OCI-LY1 (cell line): Measurements from ENCODE around the gene DCDC1.

Experiments
- H2AFZ ChIP-seq: fragments of 200-600 bp; sonication (generic), shearing (Covaris generic); 2 replicates; pipeline ENCODE4 v1.6.0; 2014; ENCODE audit warnings: antibody characterized with exemption, mild to moderate bottlenecking, low read length
- H3F3A ChIP-seq: fragments of 200-600 bp; sonication (generic), shearing (Covaris generic); 2 replicates; pipeline ENCODE4 v1.6.0; 2014; ENCODE audit warnings: mild to moderate bottlenecking, antibody characterized with exemption, low read length, moderate library complexity; ENCODE audit not compliant: insufficient read depth
- H3K27ac ChIP-seq: fragments of 200-600 bp; sonication (generic); 2 replicates; pipeline ENCODE4 v1.5.1; 2014; ENCODE audit warnings: low read length, mixed run types, mild to moderate bottlenecking, low read depth; ENCODE audit not compliant: poor library complexity, severe bottlenecking
- H3K27me3 ChIP-seq: fragments of 200-600 bp; sonication (generic); 2 replicates; pipeline ENCODE4 v1.6.0; 2014; ENCODE audit warnings: antibody characterized with exemption, mild to moderate bottlenecking, low read length, moderate library complexity; ENCODE audit not compliant: insufficient read depth
- H3K36me3 ChIP-seq: fragments of 200-600 bp; sonication (generic); 2 replicates; pipeline ENCODE4 v1.6.1; 2014; ENCODE audit warnings: mild to moderate bottlenecking, antibody characterized with exemption, low read length, moderate library complexity, mixed read lengths; ENCODE audit not compliant: insufficient read depth
- H3K4me1 ChIP-seq: fragments of 200-600 bp; sonication (generic); 2 replicates; pipeline ENCODE4 v1.5.1; 2014; ENCODE audit warnings: mild to moderate bottlenecking, low read length, moderate library complexity; ENCODE audit not compliant: insufficient read depth, severe bottlenecking
- H3K4me2 ChIP-seq: fragments of 200-600 bp; sonication (generic), shearing (Covaris generic); 2 replicates; pipeline ENCODE4 v1.6.1; 2014; ENCODE audit warnings: low read length
- H3K4me3 ChIP-seq: fragments of 200-600 bp; sonication (generic); 2 replicates; pipeline ENCODE4 v1.5.1; 2014; ENCODE audit warnings: low read length, low read depth, mild to moderate bottlenecking, mixed read lengths; ENCODE audit not compliant: poor library complexity, severe bottlenecking
- H3K79me2 ChIP-seq: fragments of 200-600 bp; shearing (Covaris generic); 2 replicates; pipeline ENCODE4 v1.6.1; 2016; ENCODE audit warnings: mixed run types, low read length, mixed read lengths; ENCODE audit not compliant: insufficient read depth
- H3K9ac ChIP-seq: fragments of 200-600 bp; sonication (generic), shearing (Covaris generic); 2 replicates; pipeline ENCODE4 v1.6.1; 2014; ENCODE audit warnings: mild to moderate bottlenecking, low read length, mixed read lengths
- H3K9me2 ChIP-seq: fragments of 200-600 bp; sonication (generic), shearing (Covaris generic); 2 replicates; pipeline ENCODE4 v1.6.1; 2014; ENCODE audit warnings: low read depth, mild to moderate bottlenecking, low read length, mixed read lengths
- H3K9me3 ChIP-seq: fragments of 200-600 bp; shearing (Covaris generic); 2 replicates; pipeline ENCODE4 v1.6.1; 2014; ENCODE audit warnings: low read length, mixed read lengths
- H4K20me1 ChIP-seq: fragments of 200-600 bp; sonication (generic), shearing (Covaris generic); 2 replicates; pipeline ENCODE4 v1.6.0; 2016; ENCODE audit warnings: mild to moderate bottlenecking, low read length; ENCODE audit not compliant: insufficient read depth
- EZH2 ChIP-seq: fragments of 200-600 bp; sonication (generic), shearing (Covaris generic); IDR thresholded peaks from 2 replicates; pipeline ENCODE4 v1.8.0; 2017; ENCODE audit warnings: borderline replicate concordance, mixed run types, mild to moderate bottlenecking, antibody characterized with exemption, low read length, moderate library complexity, mixed read lengths
- TF ChIP-seq, protein P1 (sequence below): fragments of 200-600 bp; sonication (generic), shearing (Covaris generic); IDR thresholded peaks from 2 replicates; pipeline ENCODE4 v1.5.1; 2017; ENCODE audit warnings: mild to moderate bottlenecking, antibody characterized with exemption, low read length, moderate library complexity, mixed read lengths

DCDC1 gene

DNA sequence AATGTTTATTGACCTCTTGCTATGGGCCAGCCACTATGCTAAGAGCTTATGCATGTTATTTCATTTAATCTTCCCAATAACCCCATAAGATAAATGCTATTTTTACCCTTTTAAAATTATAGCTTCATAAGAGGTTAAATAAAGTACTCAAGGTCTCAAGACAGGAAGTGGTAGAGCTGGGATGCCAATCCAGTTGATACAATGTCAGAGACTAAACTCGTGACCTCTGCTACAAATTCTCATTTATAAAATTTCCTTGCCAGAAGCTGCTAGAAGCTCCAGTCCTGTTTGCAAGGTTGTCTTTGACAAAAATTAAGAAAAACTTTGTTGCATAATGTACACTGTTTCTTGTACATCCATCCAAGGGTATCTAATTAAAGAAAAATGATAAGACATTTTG lies 517.4 kb downstream of the DCDC1 start:
- Histone ChIP-seq H4K20me1 (no peaks in the 10 kb centered on the region), H3K9me3 (peaks cover 4% of the 10 kb centered on the region; the same call in 1 of the 2 replicates), H3K4me2 (no peak overlapping the region), H2AFZ (no peak overlapping the region), H3K79me2 (no peaks in the 10 kb centered on the region), H3K27ac (no peak overlapping the region), H3K9ac (no peak overlapping the region), H3K4me1 (no peaks in the 10 kb centered on the region), H3K4me3 (no peak overlapping the region), H3K36me3 (no peaks in the 10 kb centered on the region), H3F3A (no peaks in the 10 kb centered on the region), H3K9me2 (no peaks in the 10 kb centered on the region), H3K27me3 (no peaks in the 10 kb centered on the region)
- TF ChIP-seq EZH2: no peak
- TF ChIP-seq, protein P1, sequence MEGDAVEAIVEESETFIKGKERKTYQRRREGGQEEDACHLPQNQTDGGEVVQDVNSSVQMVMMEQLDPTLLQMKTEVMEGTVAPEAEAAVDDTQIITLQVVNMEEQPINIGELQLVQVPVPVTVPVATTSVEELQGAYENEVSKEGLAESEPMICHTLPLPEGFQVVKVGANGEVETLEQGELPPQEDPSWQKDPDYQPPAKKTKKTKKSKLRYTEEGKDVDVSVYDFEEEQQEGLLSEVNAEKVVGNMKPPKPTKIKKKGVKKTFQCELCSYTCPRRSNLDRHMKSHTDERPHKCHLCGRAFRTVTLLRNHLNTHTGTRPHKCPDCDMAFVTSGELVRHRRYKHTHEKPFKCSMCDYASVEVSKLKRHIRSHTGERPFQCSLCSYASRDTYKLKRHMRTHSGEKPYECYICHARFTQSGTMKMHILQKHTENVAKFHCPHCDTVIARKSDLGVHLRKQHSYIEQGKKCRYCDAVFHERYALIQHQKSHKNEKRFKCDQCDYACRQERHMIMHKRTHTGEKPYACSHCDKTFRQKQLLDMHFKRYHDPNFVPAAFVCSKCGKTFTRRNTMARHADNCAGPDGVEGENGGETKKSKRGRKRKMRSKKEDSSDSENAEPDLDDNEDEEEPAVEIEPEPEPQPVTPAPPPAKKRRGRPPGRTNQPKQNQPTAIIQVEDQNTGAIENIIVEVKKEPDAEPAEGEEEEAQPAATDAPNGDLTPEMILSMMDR: no peak

DNA sequence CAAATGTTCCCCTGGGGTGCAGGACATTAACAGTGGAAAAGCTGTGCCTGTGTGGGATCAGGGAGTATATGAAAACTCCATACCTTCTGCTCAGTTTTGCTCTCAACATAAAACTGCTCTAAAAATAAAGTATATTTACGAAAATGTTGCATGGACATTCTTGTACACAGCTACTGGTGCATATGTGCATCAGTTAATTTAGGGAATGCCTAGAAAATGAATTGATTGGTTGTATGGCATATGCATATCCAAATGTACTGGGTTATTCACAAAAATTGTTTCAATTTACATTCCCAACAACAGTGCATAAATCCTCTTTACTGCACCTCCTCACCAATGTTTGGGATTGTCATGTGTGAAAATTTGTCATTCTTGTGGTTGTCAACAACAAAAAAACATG lies 532.3 kb downstream of the DCDC1 start:
- Histone ChIP-seq H3K36me3 (no peaks in the 10 kb centered on the region), H3K27ac (no peak overlapping the region), H3K27me3 (no peaks in the 10 kb centered on the region), H3K4me2 (no peak overlapping the region), H3F3A (no peaks in the 10 kb centered on the region), H3K4me1 (no peaks in the 10 kb centered on the region), H3K9ac (no peak overlapping the region), H3K79me2 (no peaks in the 10 kb centered on the region), H4K20me1 (no peaks in the 10 kb centered on the region), H2AFZ (no peak overlapping the region), H3K9me3 (no peaks in the 10 kb centered on the region), H3K9me2 (no peaks in the 10 kb centered on the region), H3K4me3 (no peak overlapping the region)
- TF ChIP-seq EZH2: no peak
- TF ChIP-seq, protein P1: no peak

DNA sequence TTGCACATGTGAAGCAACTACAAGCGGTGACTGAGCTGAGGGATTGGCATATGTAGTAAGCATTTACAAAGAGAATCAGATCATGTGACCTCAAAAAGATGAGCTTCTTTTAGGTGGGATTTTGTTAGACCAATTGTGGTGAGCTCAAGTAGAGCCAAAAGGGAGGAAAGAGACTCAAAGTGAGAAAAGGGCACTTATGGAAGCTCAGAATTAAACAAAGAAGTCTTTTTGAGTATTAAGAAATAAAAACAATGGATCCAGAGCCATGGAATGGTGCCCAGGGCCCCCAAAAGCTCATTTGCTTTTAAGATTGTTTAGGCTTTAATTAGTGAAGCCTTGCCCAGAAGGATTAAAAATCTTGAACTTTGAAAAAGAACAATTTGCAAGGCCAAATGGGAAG lies 536.7 kb downstream of the DCDC1 start:
- Histone ChIP-seq H3K27me3 (no peaks in the 10 kb centered on the region), H4K20me1 (no peaks in the 10 kb centered on the region)

More for the DNA sequence above, 536.7 kb downstream of the DCDC1 start:
- Histone ChIP-seq H3K9ac (no peak overlapping the region), H3K36me3 (no peaks in the 10 kb centered on the region), H3K9me2 (no peaks in the 10 kb centered on the region), H3K9me3 (no peaks in the 10 kb centered on the region), H3K4me1 (no peaks in the 10 kb centered on the region), H3K4me3 (no peak overlapping the region), H3K4me2 (no peak overlapping the region), H3K79me2 (no peaks in the 10 kb centered on the region), H2AFZ (no peak overlapping the region), H3F3A (no peaks in the 10 kb centered on the region), H3K27ac (no peak overlapping the region)
- no peak for TF ChIP-seq EZH2
- TF ChIP-seq, protein P1: no peak
